K562 treated with DMSO at 1 percent for 48 hours (cell line): ENCODE data around the gene PLK3. TPM values are rescaled to one million over a fixed set of nuclear protein-coding genes. Genes with fewer than 3 reads are reported as not detected.

Experiments
- total RNA-seq: library from RNA; unstranded; fragments of 300-600 nt; gene quantifications from 2 replicates; pipeline ENCODE4 v1.2.3, GENCODE V29; 2022; ENCODE audit warnings: low replicate concordance; ENCODE audit errors: extremely low read depth

The PLK3 gene
- not detected in 2 replicates for total RNA-seq

GRCh38 chr1:44799770-44800584 is at the start of gene PLK3:
Gene PLK3 (plus strand): TSS chr1:44800377. CDS start chr1:44800464, 87 bp downstream.

GRCh38 chr1:44775078-44775929 is 24.9 kb upstream of the PLK3 start, which contains the start of gene RPS8:
Gene RPS8 (plus strand): TSS chr1:44775540. CDS start chr1:44775597, 57 bp downstream.

GRCh38 chr1:44788120-44788860 is 11.9 kb upstream of the PLK3 start, which contains the start of gene BEST4:
Gene BEST4 (minus strand): TSS chr1:44788170. CDS start chr1:44787705, 465 bp downstream.

GRCh38 chr1:44806704-44807363 is 6.7 kb downstream of the PLK3 start, which contains the start of gene DYNLT4:
Gene DYNLT4 (minus strand): TSS chr1:44807351. CDS start chr1:44806668, 683 bp downstream.

GRCh38 chr1:44808063-44808937 is 8.1 kb downstream of the PLK3 start, which contains the start of gene BTBD19:
Gene BTBD19 (plus strand): TSS chr1:44808523. CDS start chr1:44808821, 298 bp downstream.

GRCh38 chr1:44842862-44843655 is 42.9 kb downstream of the PLK3 start, which contains the start of gene PTCH2:
Gene PTCH2 (minus strand): TSS chr1:44843253. CDS start chr1:44842932, 321 bp downstream.

Other genes starting within 250 kb of the PLK3 start
- gene TMEM53, start 125.9 kb upstream of the PLK3 start, total RNA-seq: not detected in 2 replicates
- not detected in 2 replicates for gene ARMH1, start 125.7 kb upstream of the PLK3 start, total RNA-seq
- gene RNU5D-1, start 69.2 kb upstream of the PLK3 start, total RNA-seq: not detected in 2 replicates
- gene KIF2C, start 60.5 kb upstream of the PLK3 start, total RNA-seq: not detected in 2 replicates
- 4,012 and 8,491 TPM in 2 replicates for gene RPS8, start 24.8 kb upstream of the PLK3 start, total RNA-seq
- gene BEST4, start 12.2 kb upstream of the PLK3 start, total RNA-seq: not detected in 2 replicates
- gene DYNLT4, start 7.0 kb downstream of the PLK3 start, total RNA-seq: not detected in 2 replicates
- not detected in 2 replicates for gene BTBD19, start 8.1 kb downstream of the PLK3 start, total RNA-seq
- not detected in 2 replicates for gene PTCH2, start 42.9 kb downstream of the PLK3 start, total RNA-seq
- gene EIF2B3, start 186.2 kb downstream of the PLK3 start, total RNA-seq: not detected in 2 replicates
- gene HECTD3, start 210.9 kb downstream of the PLK3 start, total RNA-seq: not detected in 2 replicates
- gene UROD, start 211.9 kb downstream of the PLK3 start, total RNA-seq: not detected in 2 replicates